GOT3 (cell line): ENCODE measurements around the gene GRIK4.
"Not testable (repeated sequence)": the region's sequence is repeated elsewhere in the genome, so short reads cannot be mapped to it uniquely, and the experiment has no call there.

Source experiments
- DNase-seq: peaks from one replicate; lab custom pipeline; 2025; ENCODE audit warnings: mixed read lengths; lab: John Stamatoyannopoulos, UW

GRIK4 gene

DNA sequence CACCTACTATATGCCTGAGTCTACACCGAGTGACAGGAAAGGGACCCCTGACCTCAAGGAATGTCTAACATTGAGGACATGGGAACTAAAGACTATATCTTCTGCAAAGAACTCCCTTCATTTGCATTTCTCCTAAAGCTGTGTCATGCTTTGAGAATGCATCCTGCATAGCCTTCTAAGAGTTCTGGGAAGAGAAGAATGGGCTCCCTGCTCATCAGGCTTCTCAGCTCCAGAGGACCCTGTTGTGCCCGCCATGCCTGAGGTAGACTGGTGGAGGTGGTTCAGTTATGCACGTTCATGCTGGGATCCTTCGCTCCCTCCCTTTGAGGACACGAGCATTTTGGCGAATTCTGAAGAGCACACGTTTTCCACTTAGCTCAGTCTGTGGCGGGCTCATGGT is 63.3 kb downstream of the GRIK4 start:
- DNase-seq: no peak

DNA sequence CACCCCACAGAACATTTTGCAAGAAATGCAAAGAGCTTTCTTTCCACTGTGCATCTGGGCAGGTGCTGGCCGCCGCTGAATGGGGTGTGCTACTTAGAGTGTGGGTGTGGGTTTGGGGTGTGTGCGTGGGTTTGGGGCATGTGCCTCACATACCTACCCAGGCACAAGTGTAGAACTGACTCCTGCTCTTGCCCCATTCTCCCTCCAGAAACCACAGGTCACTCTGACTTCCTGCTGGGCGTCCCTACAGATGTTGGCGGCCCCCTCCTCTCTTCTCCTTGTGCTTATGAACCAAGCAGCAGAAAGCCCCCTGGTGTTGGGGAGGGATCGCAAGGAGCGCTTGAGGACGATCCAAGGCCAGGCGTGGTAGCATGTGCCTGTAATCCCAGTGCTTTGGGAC is 63.9 kb downstream of the GRIK4 start:
- no peak for DNase-seq

DNA sequence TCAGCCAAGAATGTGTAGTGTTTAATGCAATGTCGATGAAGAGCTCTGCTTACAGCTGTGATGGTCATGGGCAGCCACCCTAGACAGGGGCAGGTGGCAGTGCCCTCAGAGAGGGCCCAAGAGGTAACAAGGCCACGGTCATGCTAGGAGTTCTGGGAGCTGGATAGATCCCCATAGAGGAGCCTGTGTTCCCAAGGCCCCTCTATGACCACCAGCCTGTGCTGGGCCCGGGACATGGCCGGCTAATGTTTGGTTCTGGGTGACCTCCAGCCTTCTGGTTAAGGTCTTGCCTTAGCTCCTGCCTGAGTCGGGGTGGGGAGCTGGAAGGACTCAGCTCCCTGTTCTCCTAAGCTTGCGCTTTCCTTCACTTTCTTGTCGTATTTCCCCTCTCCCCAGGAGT is 65.1 kb downstream of the GRIK4 start:
- DNase-seq: no peak

DNA sequence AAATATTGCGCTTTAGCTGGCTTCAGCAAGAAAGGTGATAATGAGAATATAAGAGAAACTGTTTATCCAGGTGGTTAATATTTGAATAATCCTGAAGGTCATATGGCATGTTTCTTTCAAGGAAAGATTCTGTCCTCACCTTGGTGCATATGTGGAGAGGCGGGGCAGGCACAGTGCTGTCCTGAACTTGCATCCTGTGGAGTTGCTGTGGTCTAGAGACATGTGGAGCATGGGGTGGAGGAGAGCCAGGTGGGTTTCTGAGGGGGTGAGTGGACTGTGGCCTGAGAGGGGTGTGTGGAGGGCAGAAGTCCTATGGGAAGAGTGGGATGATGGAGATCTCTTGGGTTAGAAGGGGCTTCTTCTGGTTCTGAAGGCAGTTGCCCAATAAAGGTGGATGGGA is 65.5 kb downstream of the GRIK4 start:
- DNase-seq: no peak

DNA sequence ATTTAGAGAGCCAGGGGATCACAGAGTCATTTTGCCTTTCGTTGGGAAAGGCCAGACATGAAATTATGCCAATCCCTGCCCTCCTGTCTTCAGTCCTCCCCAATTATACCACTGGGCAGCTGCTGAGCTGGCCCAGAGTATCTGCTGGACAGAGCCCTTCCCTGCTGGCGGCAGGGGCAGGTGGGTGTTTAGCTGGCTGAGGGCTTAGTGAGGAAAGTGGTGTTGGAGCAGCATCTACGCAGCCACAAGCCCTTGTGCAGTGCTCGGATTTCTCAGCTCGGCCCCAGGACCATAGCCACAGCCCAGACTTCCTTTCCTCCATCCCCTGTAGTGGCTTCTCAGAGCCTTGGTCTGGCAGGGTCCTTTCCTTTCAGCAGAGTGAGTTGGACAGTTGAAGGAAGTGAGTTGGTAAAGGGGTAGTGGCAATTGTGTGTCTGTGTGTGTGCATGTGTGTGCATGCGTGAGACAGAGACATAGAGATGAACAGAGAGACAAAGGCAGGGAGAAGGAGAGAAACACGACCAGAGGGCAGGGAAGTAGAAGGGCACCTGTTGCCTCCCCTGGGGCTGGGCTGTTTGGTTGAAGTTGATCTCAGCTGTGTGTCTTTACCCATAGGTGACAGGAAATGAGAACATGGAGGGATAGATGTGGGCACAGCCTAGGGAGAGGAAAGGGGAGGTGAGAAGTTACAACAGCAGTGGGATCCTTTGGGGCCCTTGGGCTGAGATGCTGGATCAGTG is 66.2 kb downstream of the GRIK4 start:
- no peak for DNase-seq

DNA sequence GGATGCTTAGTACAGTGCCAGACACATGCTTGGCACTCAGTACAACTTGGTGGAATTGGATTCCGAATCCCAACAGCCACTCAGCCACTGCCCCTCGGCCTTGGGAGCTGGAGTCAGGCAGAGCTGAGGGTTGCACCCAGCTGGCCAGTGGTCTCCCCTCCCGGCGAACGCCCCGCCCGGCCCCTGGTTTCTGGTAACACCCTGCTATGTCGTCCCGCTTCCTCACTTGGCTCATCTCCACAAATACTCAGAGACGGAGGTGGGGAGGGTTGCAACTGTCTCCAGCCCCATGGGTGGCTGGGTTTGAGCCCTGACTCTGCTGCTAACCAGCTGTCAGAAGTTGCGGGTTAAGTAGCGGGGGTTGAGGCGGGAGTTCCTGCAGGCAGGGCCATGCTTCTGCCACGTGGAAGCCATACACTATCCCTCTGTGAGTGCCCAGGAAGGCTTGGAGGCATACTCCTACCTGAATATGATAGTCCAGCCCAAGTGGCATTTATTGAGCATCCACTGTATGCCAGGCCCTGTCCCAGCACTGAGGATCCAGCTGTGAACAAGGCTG is 67.1 kb downstream of the GRIK4 start:
- DNase-seq: no peak

DNA sequence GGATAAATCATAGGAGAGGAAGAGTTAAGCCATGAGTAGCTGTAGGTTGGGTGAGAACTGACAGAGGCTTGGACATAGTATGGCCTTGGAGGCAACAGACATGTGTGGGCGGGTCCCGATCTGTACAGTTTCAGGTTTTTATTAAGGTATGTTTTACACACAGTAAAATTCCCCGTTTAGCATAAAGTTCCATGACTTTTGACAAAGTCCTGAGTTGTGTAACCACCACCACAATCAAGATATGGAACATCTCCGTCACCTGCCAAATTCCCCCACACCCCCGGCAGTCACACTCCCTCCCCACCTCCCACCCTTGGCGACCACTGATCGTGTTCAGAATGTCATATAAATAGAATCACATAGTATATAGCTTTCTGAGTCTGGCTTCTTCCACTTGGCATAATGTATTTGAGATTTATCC is 68.1 kb downstream of the GRIK4 start:
- no peak for DNase-seq

DNA sequence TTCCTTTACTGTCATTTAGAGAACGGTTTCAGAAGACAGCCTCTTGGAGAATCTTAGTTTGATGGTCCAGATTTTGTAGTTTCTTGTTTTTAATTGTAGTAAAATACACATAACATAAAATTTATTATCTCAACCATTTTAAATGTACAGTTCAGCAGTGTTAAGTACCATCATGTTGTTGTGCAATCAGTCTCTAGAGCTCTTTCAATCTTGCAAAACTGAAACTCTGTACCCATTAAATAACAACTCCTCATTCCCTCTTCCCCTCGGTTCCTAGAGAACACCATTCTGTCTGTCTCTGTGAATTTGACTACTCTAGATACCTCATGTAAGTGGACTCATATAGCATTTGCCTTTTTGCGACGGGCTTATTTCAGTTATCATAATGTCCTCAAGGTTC is 69.8 kb downstream of the GRIK4 start:
- no peak for DNase-seq

DNA sequence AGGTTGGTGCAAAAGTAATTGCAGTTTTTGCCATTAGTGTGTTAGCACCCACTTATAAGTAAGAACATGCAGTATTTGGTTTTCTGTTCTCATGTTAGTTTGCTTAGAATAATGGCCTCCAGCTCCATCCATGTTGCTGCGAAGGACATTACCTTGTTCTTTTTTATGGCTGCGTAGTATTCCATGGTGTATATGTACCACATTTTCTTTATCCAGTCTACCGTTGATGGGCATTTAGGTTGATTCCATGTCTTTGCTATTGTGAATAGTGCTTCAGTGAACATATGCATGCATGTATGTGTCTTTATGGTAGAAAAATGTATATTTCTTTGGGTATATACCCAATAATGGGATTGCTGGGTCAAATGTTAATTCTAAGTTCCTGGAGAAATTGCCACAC is 71.0 kb downstream of the GRIK4 start:
- not testable (repeated sequence) for DNase-seq

DNA sequence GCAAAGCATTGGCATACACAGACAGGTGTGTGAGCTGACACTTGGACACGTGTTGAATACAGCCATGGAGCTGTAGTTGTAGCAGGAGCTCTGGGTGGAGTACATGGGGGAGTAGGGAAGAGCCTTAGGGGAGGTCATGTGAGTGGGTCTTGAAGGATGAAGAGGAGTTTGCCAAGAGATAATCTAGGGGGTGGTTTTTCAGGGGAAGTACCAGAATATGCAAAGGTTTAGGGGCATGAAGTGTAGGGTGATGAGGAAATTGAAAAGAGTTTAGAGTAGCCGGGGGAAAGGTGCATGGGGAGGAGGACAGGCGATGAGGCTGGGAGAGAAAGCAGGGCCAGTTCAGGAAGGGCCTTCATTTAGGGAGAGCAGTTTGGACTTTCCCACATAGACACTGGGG is 74.5 kb downstream of the GRIK4 start:
- no peak for DNase-seq

DNA sequence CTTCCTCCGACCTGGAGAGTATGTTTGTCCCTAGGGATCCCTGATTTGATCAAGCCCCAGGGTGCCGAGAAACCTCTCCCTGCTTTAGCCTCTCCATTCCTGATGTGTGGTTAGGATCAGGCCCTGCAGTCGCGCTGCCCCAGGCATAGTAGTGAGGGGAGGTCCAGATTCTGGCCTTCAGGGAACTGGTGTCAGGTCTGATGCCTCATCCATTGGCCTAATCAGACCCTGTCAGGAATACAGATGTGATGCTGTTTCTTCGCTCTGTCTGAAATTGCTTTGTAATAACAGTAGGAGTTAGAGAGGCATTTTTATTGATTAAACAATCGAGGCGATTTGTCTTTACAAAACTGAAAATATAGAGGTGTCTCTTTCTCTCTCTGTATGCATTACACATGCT is 75.2 kb downstream of the GRIK4 start:
- no peak for DNase-seq

DNA sequence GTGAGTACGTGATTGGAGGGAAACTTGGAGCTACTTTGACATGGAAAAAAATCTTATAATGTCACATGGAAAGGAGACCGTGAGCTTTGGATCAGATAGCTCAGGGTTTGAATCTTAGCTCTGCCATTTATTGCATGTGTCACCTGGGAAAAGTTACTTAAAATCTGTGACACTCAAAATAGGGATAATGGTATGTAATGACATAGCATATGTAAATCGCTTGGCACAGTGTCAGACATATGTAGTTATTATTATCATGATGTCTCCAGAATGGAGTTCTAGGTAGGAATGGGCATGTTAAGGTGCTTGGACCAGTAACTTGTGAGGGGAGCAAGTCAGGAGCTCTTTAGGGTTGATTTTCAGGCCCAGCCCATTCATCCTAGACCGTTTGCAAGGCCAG is 75.8 kb downstream of the GRIK4 start:
- DNase-seq: no peak

DNA sequence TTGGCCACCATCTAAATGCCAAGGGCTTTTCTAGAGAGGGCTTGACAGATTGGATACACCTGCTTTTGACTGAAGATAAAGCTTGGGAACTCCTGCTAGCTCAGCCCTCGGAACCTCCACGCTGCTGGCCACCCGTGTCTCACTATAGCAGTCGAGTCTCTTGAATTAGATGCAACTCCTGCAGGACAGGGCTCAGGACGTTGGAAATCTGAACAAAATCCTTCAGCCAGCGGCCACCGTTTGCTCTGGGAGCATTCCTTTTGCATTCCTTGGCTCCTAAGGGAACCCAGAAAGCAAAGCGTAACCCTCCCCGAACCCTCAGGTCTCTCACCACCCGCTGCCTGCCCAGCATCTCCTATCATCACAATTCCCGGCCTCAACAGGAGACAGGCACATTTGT is 77.8 kb downstream of the GRIK4 start:
- DNase-seq: no peak

DNA sequence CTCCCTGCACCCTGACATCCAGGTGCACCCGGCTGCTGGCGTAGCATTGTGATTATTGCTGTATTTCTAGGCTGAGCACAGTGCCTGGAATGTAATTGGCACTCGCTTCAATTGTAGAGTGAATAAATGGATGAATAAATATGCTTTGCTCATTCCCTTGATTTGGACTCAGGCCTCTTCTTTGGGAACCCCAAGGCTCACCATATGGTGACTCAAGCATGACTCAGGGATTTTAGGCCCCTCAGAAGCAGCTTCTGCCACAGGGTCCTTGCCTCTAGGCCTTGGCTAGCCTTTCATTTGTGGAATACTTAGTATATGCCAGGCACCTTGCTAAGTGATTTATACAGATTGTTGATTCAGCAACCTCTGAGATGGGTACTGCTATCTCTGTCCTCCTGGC is 78.9 kb downstream of the GRIK4 start:
- DNase-seq: no peak

DNA sequence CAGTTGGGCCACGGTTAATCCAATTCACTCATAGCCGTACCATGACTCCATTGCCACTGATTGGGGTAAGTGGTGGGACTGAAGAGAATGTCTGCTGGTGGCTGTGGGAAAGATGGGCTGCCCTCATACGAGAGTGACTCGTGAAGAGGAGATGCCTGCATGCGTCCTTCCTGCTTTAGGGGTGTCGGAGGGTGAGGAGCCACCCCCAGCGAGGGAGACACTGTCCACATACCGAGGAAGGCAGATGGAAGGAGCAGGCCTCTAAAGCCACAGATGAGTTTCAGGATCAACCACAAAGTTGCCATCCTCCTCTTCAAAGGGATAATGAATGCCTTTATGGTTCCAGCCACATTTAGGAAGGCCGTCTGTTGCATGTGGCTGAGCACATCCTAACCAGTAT is 83.2 kb downstream of the GRIK4 start:
- no peak for DNase-seq

DNA sequence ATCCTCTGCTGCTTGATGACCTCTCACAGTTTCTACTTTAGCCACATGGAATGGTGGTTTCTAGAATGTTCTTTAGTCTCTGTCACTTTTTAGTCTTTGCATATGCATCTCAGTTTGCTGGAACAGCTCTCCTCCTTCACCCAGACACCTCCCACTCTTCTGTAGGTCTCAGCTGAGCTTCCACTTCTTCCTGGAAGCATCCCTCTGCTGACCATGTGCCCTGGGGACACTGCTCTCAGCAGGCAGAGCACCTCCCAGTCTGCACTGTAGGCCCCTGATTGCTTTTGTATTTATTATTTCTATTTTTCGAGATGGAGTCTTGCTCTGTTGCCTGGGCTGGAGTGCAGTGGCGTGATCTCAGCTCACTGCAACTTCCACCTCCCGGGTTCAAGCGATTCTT is 84.0 kb downstream of the GRIK4 start:
- no peak for DNase-seq

DNA sequence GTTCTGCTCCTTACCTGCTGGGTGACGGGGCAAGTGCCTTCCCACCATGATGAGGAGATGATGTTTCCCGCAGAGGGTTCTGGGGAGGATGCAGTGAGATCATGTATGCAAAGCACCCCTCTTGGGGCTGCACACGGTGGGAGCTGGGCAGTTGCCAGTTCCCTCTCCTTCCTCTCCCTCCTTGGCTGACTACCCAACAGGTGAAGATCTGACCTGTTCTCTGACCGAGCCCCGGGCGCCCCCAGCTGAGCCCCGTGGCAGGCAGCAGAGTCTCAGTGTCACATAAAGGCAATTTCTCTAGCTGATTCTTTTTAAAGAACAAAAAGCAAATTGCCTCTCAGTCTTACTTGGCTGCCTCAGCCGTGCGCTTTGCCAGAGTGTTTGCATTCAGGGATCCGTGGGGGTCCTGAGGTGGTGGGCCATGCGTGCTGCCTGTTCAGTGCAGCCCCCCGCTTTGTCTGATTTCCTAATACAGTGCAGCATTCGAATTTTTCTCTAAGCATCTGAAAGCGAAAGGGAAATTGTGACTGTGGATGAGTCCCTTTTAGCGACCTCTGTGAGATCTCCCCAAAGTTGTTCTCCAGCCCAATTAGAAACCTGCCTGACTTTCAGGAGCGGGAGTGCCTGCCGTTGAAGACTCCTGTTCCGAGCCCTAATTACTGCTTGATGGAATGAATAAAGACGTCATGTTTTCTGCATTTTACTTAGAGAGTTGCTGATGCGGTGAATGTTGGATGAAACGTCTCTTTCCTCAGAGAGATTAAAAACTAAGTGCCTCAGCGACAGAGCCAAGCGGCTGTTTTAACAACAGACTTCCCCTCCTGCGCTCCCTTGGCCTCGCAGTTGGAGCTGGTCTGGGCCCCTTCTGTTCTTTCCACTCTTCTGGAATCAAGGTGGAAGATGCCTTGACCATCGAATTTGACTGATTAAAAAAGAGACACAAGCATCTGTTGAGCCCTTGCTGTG is 86.0 kb downstream of the GRIK4 start:
- DNase-seq: no peak

DNA sequence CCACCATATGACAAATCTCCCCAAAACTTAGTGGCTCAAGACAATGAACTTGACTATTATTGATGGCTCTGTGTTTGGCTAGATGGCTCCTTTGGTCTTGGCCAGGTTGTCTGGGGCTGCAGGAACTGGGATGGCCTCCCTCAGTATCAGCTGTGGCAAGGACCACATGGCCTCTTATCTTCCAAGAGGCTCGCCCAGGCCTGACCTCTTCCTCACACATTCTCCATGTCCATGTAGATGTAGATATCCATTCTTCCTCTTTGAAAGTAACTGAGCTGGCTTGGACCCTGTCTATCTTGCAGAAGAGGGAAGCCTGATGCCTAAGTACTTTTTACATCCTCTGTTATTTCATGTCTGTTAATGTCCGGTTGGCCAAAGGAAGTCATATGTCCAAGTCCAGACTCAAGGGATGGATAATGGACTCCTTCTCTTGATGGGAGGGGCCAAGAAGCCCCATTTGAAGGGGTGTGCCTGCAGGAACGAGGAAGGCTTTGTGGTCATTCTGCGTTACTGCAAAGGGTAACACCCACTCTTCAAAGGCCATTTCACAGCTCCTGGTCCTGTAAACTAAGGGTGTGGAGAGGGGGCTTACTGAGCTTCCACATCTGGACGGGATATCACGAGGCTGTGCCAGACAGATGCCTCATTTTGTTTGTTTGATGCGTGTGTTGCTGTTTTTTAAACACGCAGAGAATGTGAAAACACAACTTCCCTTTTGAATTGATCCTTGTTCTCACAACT is 87.1 kb downstream of the GRIK4 start:
- no peak for DNase-seq

DNA sequence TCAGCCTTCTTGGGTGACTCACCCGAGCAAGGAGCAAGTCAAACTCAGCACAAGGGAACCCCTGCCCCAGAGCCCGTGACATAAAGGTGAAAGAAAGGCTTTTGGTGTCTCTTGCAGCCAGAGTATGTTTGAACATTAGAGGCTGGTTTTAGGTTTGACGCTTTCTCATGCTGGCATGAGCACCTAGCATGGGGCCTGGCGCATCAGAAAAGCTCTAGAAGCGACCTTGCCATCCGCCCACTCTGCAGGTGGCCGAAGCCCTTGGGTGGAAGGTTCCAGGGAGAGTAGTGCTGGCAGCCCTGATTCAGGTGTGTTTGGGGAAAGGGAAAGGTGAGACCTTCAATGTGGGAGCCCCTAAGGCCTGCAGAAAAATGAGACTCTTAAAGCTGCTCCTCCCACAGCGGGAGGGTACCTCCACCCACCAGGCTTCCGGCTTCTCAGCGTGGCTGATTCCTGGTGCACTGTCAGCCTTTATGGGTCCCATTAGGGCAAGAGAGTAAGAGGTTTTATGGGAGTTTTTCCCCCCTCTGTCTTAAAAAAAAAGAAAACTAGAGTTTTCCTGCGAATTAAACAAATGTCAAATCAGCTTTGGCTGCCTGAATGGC is 88.4 kb downstream of the GRIK4 start:
- no peak for DNase-seq

DNA sequence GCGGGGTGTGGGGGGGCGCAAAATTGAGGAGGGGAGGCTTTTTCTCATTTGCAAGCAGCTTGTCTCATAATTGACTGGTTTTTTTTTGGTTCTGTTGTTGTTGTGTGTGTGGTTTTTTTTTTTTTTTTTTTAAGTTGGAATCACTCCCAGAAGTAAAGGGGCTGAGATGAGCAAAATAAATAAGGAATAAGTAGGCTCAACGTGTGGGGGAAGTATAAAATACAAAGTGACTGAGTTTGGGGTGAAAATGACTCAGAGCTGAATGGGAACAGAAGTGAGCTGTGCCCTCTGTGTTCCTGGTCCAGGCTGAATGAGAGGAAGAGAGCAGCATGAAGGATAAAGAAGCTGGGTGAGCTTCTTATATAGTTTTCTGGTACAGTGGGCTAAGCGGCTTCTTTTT is 90.0 kb downstream of the GRIK4 start:
- no peak for DNase-seq

DNA sequence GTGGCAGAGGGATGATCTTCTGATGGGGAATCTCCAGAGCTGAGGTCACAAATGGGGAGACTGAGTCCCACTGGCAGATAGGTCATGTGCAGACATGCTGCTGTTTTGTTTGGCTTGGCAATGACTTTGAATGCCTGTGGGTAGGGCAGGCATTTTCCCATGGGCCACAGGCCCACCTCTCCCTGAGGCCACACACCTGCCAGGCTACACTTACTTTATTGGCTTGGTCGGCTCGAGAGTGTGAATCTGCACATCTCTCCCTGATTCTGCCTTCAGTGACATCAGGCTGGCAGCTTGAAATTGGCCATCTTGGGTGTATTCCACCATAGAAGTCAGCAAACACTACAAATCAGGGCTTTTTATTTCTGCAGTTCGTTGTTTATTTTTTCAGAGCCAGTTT is 91.5 kb downstream of the GRIK4 start:
- DNase-seq: no peak

DNA sequence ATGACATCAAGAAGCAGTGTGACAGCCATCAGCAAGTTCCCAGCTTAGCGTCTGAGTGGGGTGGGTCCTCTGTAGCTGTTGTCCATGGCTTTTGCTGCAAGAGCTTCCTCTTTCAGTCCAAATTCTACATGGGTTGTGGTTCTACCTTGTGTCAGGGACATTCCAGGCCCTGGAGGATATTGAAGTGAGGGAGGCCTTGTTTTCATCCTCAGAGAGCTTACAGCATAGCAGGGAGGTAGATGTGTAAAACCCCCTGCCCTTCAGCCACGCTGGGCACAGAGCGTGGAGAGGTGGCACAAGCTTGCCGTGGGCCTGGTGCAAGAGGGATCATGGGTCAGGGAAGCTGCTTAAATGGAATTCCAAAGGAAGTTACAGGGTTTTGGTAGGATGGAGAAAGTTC is 93.9 kb downstream of the GRIK4 start:
- DNase-seq: no peak
